ENCODE measurements around the gene WDR5.

Gene WDR5

DNA sequence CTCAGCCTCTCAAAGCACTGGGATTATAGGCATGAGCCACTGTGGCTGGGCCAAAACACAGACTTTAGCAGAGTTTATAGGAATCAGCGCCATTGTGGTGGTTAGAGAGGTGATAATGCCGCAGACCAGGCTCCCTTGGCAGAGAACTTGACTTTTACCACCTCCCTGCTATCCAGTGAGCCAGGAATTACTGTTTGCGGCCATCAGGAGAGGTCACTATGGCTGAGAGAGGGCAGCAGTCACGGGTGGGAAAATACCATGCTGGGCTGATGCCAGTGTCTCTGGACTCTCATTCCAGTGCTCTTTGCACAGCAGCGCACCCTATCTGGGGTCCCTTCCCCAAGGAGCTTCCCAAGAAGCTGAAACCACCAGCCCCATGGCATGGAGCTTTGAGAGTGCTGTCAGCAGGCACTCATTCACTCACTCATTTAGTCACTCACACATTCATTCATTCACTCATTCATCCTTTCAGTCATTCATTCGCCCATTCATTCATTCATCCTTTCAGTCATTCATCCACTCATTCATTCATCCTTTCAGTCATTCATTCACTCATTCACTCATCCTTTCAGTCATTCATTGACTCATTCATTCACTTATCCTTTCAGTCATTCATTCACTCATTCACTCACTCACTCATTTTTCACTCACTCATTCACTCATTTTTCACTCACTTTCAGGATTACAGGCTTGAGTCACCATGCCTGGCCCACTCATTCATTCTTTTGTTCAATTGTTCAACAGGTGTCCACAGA lies 55.8 kb downstream of the WDR5 start:
- no peak for DNase-seq (ENCODE audit: low read depth in 1 of 2, low spot score in 1 of 2)
- TF ChIP-seq JUND (IDR thresholded peaks at IDR 0.05; ENCODE audit: low read depth): no peak
- in situ Hi-C loops (cut with HindIII; ENCODE audit: low pct_unique_long_range_greater_than_20kb, low sequenced_read_pairs): no loop called here

DNA sequence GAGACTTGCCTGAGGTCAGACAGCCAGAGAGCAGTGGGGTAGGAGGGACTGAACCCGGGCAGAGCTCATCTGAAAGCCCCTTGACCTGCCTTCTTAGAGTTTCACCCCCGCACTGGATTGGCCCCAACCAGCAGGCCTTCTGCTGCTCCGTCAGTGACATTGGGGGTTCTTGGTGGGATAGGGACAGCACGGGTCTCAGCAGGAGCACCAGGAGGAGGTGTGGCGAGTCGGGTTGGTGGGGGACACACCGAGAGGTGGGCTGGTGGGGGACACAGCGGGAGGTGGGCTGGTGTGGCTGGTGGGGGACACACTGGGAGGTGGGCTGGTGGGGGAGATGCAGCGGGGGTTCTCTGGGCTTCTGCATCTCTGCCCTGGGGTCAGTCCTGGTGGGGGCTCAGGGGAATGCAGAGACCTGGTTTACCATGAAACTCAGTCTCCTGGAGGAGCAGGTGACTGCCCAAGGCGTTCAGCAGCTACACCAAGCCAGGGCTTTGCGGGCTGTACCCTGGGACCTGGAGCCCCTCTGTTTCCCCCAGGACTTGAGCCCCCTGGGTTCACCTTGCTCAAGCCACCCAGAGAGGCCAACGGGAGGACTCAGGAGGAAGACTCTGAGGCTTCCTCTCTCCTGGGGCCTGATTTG lies 56.5 kb downstream of the WDR5 start:
- DNase-seq (ENCODE audit: low read depth in 1 of 2, low spot score in 1 of 2): no peak
- no peak for TF ChIP-seq JUND (IDR thresholded peaks at IDR 0.05; ENCODE audit: low read depth)
- in situ Hi-C loops (cut with HindIII; ENCODE audit: low pct_unique_long_range_greater_than_20kb, low sequenced_read_pairs): no loop called here

DNA sequence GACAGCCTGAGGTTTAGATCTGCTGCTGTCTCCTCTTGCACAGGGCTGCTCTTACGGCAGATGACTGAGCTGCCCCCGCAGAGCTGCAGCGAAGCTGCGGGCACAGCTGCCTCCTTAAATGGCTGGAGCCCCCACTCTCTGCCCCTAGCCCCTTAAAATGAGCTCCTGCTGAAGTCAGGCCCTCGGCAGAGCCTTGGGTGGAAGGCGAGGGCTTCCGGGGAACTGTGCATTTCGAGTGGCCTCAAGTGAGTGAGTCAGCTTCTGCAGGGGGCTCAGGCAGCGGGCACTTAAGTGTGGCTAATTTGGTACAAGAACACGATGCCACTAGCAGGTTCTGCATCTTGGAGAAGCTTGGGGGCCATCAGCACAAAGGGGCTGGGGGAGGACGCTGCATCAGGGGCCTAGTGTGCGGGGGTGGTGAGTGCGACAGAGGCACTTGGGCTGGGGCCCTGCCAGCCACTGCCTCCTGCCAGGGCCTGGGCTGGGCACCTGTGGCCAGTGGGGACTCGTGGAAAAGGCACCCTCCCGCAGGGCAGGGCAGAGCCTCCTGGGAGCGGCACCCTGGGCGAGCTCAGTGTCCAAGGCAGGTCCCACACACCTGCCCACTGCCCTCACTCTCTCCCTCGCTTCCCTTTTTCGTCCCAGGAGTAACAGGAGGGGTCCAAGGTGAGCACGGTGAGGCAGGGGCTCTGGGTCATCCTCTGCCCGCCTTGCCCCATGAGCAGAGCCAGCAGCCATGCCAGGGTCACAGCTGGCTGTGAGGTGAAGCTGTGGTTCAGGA lies 57.3 kb downstream of the WDR5 start:
- no peak for TF ChIP-seq JUND (IDR thresholded peaks at IDR 0.05; ENCODE audit: low read depth)
- in situ Hi-C loops (cut with HindIII; ENCODE audit: low pct_unique_long_range_greater_than_20kb, low sequenced_read_pairs): no loop called here
- DNase-seq (ENCODE audit: low read depth in 1 of 2, low spot score in 1 of 2): no peak

DNA sequence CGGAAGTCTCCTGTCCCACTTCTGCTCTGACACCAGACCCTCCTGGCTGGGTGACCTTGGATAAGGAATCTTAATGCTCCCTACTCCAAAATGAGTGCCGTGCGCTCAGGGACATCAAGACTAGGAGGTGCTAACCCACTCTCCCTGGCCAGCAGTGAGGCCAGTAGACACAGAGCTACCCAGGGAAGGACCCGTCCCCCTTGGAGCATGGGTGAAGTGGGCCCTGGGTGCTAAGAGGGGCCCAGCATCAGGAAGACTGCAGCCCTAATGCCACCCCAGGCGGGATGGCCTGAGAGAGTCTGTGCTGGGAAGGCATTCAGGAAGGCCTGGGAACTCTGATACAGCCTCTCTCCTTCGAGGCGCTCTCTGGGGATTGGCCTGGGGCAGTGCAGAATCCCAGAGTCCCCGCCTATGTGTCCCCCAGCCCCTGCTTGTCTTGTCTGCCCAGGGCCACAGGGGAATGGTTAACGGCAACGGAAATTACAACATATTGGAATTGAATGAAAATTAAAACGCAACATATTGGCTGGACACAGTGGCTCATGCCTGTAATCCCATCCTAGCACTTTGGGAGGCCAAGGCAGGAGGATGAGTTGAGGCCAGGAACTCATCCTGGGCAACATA lies 58.1 kb downstream of the WDR5 start:
- DNase-seq (ENCODE audit: low read depth in 1 of 2, low spot score in 1 of 2): no peak
- no peak for TF ChIP-seq JUND (IDR thresholded peaks at IDR 0.05; ENCODE audit: low read depth)
- in situ Hi-C loops (cut with HindIII; ENCODE audit: low pct_unique_long_range_greater_than_20kb, low sequenced_read_pairs): no loop called here

DNA sequence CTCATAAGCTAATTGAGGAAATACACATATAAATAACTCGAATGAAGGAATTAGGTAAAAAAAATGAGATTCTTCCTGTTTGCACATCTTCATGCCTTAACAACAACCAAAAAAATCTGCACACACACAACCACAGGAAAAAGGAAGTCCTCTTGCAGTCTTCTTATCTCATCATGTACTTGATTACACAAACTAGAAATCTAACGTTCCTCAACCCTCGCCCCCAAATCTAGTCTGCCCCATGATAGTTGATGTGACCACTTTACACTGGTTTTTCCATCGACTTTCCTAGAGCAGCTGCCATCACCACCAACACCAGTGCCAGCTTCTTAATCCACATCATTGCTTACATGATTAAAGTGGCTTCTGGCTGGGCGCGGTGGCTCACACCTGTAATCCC lies 59.7 kb downstream of the WDR5 start:
- in situ Hi-C loops (cut with HindIII; ENCODE audit: low pct_unique_long_range_greater_than_20kb, low sequenced_read_pairs): no loop called here
- no peak for TF ChIP-seq JUND (IDR thresholded peaks at IDR 0.05; ENCODE audit: low read depth)
- no peak for DNase-seq (ENCODE audit: low read depth in 1 of 2, low spot score in 1 of 2)

GRCh38 chr9:134196911-134197310 lies 61.0 kb downstream of the WDR5 start:
- TF ChIP-seq JUND (IDR thresholded peaks at IDR 0.05; ENCODE audit: low read depth): no peak
- no peak for DNase-seq (ENCODE audit: low read depth in 1 of 2, low spot score in 1 of 2)
- in situ Hi-C loops (cut with HindIII; ENCODE audit: low pct_unique_long_range_greater_than_20kb, low sequenced_read_pairs): no loop called here

GRCh38 chr9:134198791-134199190 lies 62.9 kb downstream of the WDR5 start:
- in situ Hi-C loops (cut with HindIII; ENCODE audit: low pct_unique_long_range_greater_than_20kb, low sequenced_read_pairs): no loop called here
- no peak for TF ChIP-seq JUND (IDR thresholded peaks at IDR 0.05; ENCODE audit: low read depth)
- no peak for DNase-seq (ENCODE audit: low read depth in 1 of 2, low spot score in 1 of 2)

- no peak for DNase-seq (ENCODE audit: low read depth in 1 of 2, low spot score in 1 of 2)
- no peak for TF ChIP-seq JUND (IDR thresholded peaks at IDR 0.05; ENCODE audit: low read depth)
- in situ Hi-C loops (cut with HindIII; ENCODE audit: low pct_unique_long_range_greater_than_20kb, low sequenced_read_pairs): no loop called here
These were observed 64.8 kb downstream of the WDR5 start for GRCh38 chr9:134200730-134201129.

DNA sequence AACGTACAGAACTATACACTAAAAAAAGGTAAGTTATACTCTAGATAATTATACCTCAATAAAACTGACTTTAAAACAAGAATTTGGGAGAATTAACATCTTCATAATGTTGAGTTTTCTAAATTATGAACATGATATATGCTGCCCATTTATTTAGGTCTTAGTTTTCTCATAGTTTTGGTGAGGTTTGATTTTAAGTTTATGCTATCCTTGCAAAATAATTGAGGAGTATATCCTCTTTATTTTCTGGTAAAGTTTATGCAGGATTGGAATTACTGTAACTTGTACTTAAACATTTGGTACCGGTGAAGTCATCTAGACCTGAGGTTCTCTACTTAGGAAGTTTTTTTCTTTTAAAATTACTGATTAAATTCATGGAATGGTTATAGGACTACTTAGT lies 67.3 kb downstream of the WDR5 start:
- in situ Hi-C loops (cut with HindIII; ENCODE audit: low pct_unique_long_range_greater_than_20kb, low sequenced_read_pairs): no loop called here
- no peak for TF ChIP-seq JUND (IDR thresholded peaks at IDR 0.05; ENCODE audit: low read depth)
- no peak for DNase-seq (ENCODE audit: low read depth in 1 of 2, low spot score in 1 of 2)

DNA sequence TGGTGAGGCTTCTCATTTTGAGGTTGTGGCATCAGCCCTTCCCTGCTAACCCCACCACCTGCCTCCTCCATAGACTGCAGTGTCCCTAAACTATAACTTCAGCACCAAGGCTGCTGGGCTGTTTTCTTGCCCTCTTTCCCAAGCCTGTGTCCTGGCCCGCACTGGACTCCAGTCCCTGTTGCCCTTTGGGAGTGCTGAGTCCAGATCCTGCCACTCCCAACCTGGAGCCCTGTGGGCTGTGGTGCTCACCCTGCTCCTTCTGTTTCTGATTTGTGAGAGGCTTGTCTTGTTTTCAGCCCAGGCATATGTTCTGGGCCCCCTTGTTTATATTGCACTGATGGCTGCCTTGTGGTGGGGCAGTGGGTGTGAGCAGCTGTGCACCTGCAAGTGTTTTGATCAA lies 68.2 kb downstream of the WDR5 start:
- DNase-seq (ENCODE audit: low read depth in 1 of 2, low spot score in 1 of 2): no peak
- in situ Hi-C loops (cut with HindIII; ENCODE audit: low pct_unique_long_range_greater_than_20kb, low sequenced_read_pairs): no loop called here
- TF ChIP-seq JUND (IDR thresholded peaks at IDR 0.05; ENCODE audit: low read depth): no peak

DNA sequence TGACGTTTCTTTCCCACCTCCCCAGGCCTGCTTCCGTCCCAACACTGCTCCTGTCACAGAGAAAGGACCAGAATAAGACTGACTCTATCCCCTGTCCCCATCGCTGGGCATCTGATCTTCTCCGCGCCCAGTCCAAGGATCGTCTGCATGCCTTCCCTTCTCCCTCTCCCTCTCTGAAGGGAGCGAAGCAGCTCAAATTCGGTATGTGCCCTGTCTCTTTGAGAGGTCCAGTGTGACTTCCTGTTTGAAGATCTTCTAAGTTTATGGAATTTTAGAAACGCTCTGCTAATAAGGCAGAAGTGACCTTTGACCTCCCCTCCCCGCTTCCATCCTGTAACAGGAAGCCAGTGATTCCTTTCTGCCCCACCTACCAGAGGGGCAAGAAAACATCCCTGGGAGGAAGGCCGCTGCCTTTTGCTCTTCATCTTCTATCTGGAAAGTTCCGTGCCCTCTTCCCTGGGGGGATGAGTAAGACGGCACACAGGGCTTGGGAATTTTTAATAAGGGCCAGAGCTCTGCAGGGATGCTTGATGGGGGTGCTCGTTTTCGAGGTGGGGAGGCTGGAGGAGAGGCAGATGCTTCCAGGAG lies 69.2 kb downstream of the WDR5 start:
- in situ Hi-C loops (cut with HindIII; ENCODE audit: low pct_unique_long_range_greater_than_20kb, low sequenced_read_pairs): no loop called here
- no peak for DNase-seq (ENCODE audit: low read depth in 1 of 2, low spot score in 1 of 2)
- TF ChIP-seq JUND (IDR thresholded peaks at IDR 0.05; ENCODE audit: low read depth): no peak

- no peak for DNase-seq (ENCODE audit: low read depth in 1 of 2, low spot score in 1 of 2)
- TF ChIP-seq JUND (IDR thresholded peaks at IDR 0.05; ENCODE audit: low read depth): no peak
- in situ Hi-C loops (cut with HindIII; ENCODE audit: low pct_unique_long_range_greater_than_20kb, low sequenced_read_pairs): no loop called here
These were observed 69.9 kb downstream of the WDR5 start for GRCh38 chr9:134205672-134206310.
